ENCODE data around the gene UNG. TPM values are rescaled to one million over a fixed set of nuclear protein-coding genes. Genes with fewer than 3 reads are reported as not detected.

The UNG gene
- total and polyA plus RNA-seq, 2 donors (not counting 1 experiment from before 2014, with no cell fraction given) = 6.1 to 14.7 TPM

- intact Hi-C loops (cut with micrococcal nuclease) = no loop called here
- Histone ChIP-seq H3K27ac (ENCODE audit: low read length in 2 of 2) (no peak overlapping the region), H4K20me1 (ENCODE audit: control insufficient read depth, insufficient read depth, low read length, poor library complexity, severe bottlenecking) (no peaks in the 10 kb centered on the region), H3K9me3 (ENCODE audit: control extremely low read depth in 1 of 3, control insufficient read depth in 2 of 3, insufficient read depth in 1 of 3, low read length in 2 of 3) (peaks cover 0 to 3% (median 0%) of the 10 kb centered on the region in 3 donors), H3K36me3 (replicated peaks in 1 of 2; ENCODE audit: control extremely low read depth in 1 of 2, control insufficient read depth in 1 of 2, extremely low read depth in 1 of 2, insufficient read depth in 2 of 2, low read length in 1 of 2) (no peaks in the 10 kb centered on the region), H3K4me2 (replicated peaks; ENCODE audit: low read depth, low read length, poor library complexity, severe bottlenecking) (no peak overlapping the region), H2AFZ (ENCODE audit: insufficient read depth, low read depth, low read length, poor library complexity, severe bottlenecking) (no peak overlapping the region), H3K79me2 (ENCODE audit: control insufficient read depth, insufficient read depth, low read length) (no peaks in the 10 kb centered on the region), H3K27me3 (replicated peaks in 1 of 4; ENCODE audit: control extremely low read depth in 1 of 4, control insufficient read depth in 3 of 4, insufficient read depth in 4 of 4, low read length in 3 of 4) (no peaks in the 10 kb centered on the region), H3K4me1 (ENCODE audit: control insufficient read depth in 2 of 2, insufficient read depth in 2 of 2, low read length in 2 of 2) (no peaks in the 10 kb centered on the region), H3K4me3 (ENCODE audit: control extremely low read depth in 1 of 5, extremely low read depth in 1 of 5, insufficient read depth in 1 of 5, low read depth in 2 of 5, low read length in 4 of 5) (no peak overlapping the region), H3K9ac (ENCODE audit: low read length) (no peak overlapping the region)
- ATAC-seq (ENCODE audit: low read depth) (no peak), DNase-seq (no peak)
- Mint-ChIP-seq H3K27me3 (peaks cover 16% of the 10 kb centered on the region), H3K9me3 (ENCODE audit: insufficient read depth) (no peaks in the 10 kb centered on the region), H3K4me3 (no peak overlapping the region), H3K27ac (no peak overlapping the region), H3K4me1 (no peaks in the 10 kb centered on the region)
- WGBS (ENCODE audit: insufficient coverage) = 69% methylated on average over 21 of the region's 24 CpGs
- ChIA-PET POLR2A (no interaction called here), CTCF (no interaction called here)
- no peak for TF ChIP-seq CTCF (IDR thresholded peaks at IDR 0.05)
- TF ChIP-seq EZH2 (IDR thresholded peaks at IDR 0.05; ENCODE audit: borderline replicate concordance, insufficient read depth, low read depth, low read length, poor library complexity, severe bottlenecking) = no peak
These were observed 34.0 kb downstream of the UNG start for GRCh38 chr12:109131154-109132050.

- Mint-ChIP-seq H3K27ac (no peak overlapping the region), H3K4me3 (no peak overlapping the region), H3K4me1 (no peaks in the 10 kb centered on the region), H3K9me3 (ENCODE audit: insufficient read depth) (no peaks in the 10 kb centered on the region), H3K27me3 (peaks cover 24% of the 10 kb centered on the region)
- ATAC-seq (ENCODE audit: low read depth) = no peak
- no peaks in the 10 kb centered on the region for H3K4me1 ChIP-seq (ENCODE audit: control insufficient read depth in 2 of 2, insufficient read depth in 2 of 2, low read length in 2 of 2)
- H3K4me3 ChIP-seq (ENCODE audit: control extremely low read depth in 1 of 5, extremely low read depth in 1 of 5, insufficient read depth in 1 of 5, low read depth in 2 of 5, low read length in 4 of 5) = no peak overlapping the region
- intact Hi-C loops (cut with micrococcal nuclease) = no loop called here
- H3K9ac ChIP-seq (ENCODE audit: low read length) = no peak overlapping the region
- peaks cover 0 to 3% (median 0%) of the 10 kb centered on the region in 3 donors for H3K9me3 ChIP-seq (ENCODE audit: control extremely low read depth in 1 of 3, control insufficient read depth in 2 of 3, insufficient read depth in 1 of 3, low read length in 2 of 3)
- ChIA-PET POLR2A (no interaction called here), CTCF (no interaction called here)
- no peaks in the 10 kb centered on the region for H3K79me2 ChIP-seq (ENCODE audit: control insufficient read depth, insufficient read depth, low read length)
- 83% methylated on average over 5 of the region's 6 CpGs for WGBS (ENCODE audit: insufficient coverage)
- H3K4me2 ChIP-seq (replicated peaks; ENCODE audit: low read depth, low read length, poor library complexity, severe bottlenecking) = no peak overlapping the region
- TF ChIP-seq CTCF (IDR thresholded peaks at IDR 0.05) (peak; percentile 13), EZH2 (IDR thresholded peaks at IDR 0.05; ENCODE audit: borderline replicate concordance, insufficient read depth, low read depth, low read length, poor library complexity, severe bottlenecking) (no peak)
- H3K27me3 ChIP-seq (replicated peaks in 1 of 4; ENCODE audit: control extremely low read depth in 1 of 4, control insufficient read depth in 3 of 4, insufficient read depth in 4 of 4, low read length in 3 of 4) = no peaks in the 10 kb centered on the region
- no peak overlapping the region for H2AFZ ChIP-seq (ENCODE audit: insufficient read depth, low read depth, low read length, poor library complexity, severe bottlenecking)
- H3K27ac ChIP-seq (ENCODE audit: low read length in 2 of 2) = no peak overlapping the region
- no peaks in the 10 kb centered on the region for H3K36me3 ChIP-seq (replicated peaks in 1 of 2; ENCODE audit: control extremely low read depth in 1 of 2, control insufficient read depth in 1 of 2, extremely low read depth in 1 of 2, insufficient read depth in 2 of 2, low read length in 1 of 2)
- no peaks in the 10 kb centered on the region for H4K20me1 ChIP-seq (ENCODE audit: control insufficient read depth, insufficient read depth, low read length, poor library complexity, severe bottlenecking)
- no peak for DNase-seq
These were observed 37.0 kb downstream of the UNG start for GRCh38 chr12:109134186-109134917.
